Endothelial cell (in vitro differentiated cells): ENCODE results near the gene RPP30. TPM values are rescaled to one million over a fixed set of nuclear protein-coding genes. Genes with fewer than 3 reads are reported as not detected.
"Not testable (repeated sequence)": the region's sequence is repeated elsewhere in the genome, so short reads cannot be mapped to it uniquely, and the experiment has no call there.

Experiments used
- DNase-seq: peaks from one replicate; pipeline ENCODE4 v3.0.0; 2021; ENCODE audit warnings: low spot score
- H3K27ac Mint-ChIP-seq: one replicate; pipeline ENCODE4 v1.8.0; 2021; ENCODE audit warnings: mixed read lengths, inconsistent platforms; ENCODE audit not compliant: unreplicated experiment
- H3K27me3 Mint-ChIP-seq: one replicate; pipeline ENCODE4 v1.8.0; 2021; ENCODE audit warnings: mild to moderate bottlenecking, moderate library complexity, mixed read lengths, inconsistent platforms; ENCODE audit not compliant: unreplicated experiment
- H3K36me3 Mint-ChIP-seq: one replicate; pipeline ENCODE4 v1.8.0; 2021; ENCODE audit warnings: mild to moderate bottlenecking, low read depth, mixed read lengths, inconsistent platforms; ENCODE audit not compliant: unreplicated experiment
- H3K4me1 Mint-ChIP-seq: one replicate; pipeline ENCODE4 v1.8.0; 2021; ENCODE audit warnings: mild to moderate bottlenecking, mixed read lengths, inconsistent platforms; ENCODE audit not compliant: unreplicated experiment
- H3K4me3 Mint-ChIP-seq: one replicate; pipeline ENCODE4 v1.8.0; 2021; ENCODE audit warnings: mild to moderate bottlenecking, mixed read lengths, inconsistent platforms; ENCODE audit not compliant: unreplicated experiment
- H3K9me3 Mint-ChIP-seq: one replicate; pipeline ENCODE4 v1.8.0; 2021; ENCODE audit warnings: mixed read lengths, inconsistent platforms; ENCODE audit not compliant: unreplicated experiment
- CTCF ChIP-seq: fragments of 200-600 bp; sonication (generic); IDR thresholded peaks from one replicate; pipeline ENCODE4 v1.5.0; 2021; ENCODE audit warnings: antibody characterized with exemption; ENCODE audit not compliant: unreplicated experiment
- total RNA-seq: library from RNA; stranded (reverse); fragmentation: NEBNext Ultra II Directional; extraction: Animal tissue kit (Norgen Biotek cat#: 25700); gene quantifications from one replicate; pipeline ENCODE4 v1.2.1, GENCODE V29; 2021; ENCODE audit not compliant: unreplicated experiment

The RPP30 gene
- total RNA-seq, 1 donor from 2014 or later = 53.0 TPM

GRCh38 chr10:90871279-90871765 lies 452 bp upstream of the RPP30 start:
- peak; percentile 38 for TF ChIP-seq CTCF
- peaks cover 16% of the 10 kb centered on the region for H3K4me1 Mint-ChIP-seq
- H3K27me3 Mint-ChIP-seq = peaks cover 1% of the 10 kb centered on the region
- peak overlapping the region; percentile 82 for H3K27ac Mint-ChIP-seq
- peak; percentile 60 for DNase-seq
- peaks cover 11% of the 10 kb centered on the region for H3K36me3 Mint-ChIP-seq
- peaks cover 9% of the 10 kb centered on the region for H3K9me3 Mint-ChIP-seq
- H3K4me3 Mint-ChIP-seq = peak overlapping the region; percentile 92

GRCh38 chr10:90872648-90873020 lies 860 bp downstream of the RPP30 start:
- DNase-seq = no peak
- Mint-ChIP-seq H3K4me1 (peaks cover 16% of the 10 kb centered on the region), H3K36me3 (peaks cover 15% of the 10 kb centered on the region), H3K27ac (peak overlapping the region; percentile 82), H3K9me3 (peaks cover 9% of the 10 kb centered on the region), H3K27me3 (peaks cover 1% of the 10 kb centered on the region), H3K4me3 (peak overlapping the region; percentile 92)
- TF ChIP-seq CTCF = no peak

GRCh38 chr10:90879062-90879461 lies 7.3 kb downstream of the RPP30 start:
- H3K27me3 Mint-ChIP-seq = no peaks in the 10 kb centered on the region
- no peak overlapping the region for H3K27ac Mint-ChIP-seq

GRCh38 chr10:90880059-90880719 lies 8.4 kb downstream of the RPP30 start:
- not testable (repeated sequence) for H3K9me3 Mint-ChIP-seq, H3K27me3 Mint-ChIP-seq, H3K27ac Mint-ChIP-seq, DNase-seq, H3K4me1 Mint-ChIP-seq, H3K4me3 Mint-ChIP-seq
- H3K36me3 Mint-ChIP-seq = peaks cover 18% of the 10 kb centered on the region
- peak; percentile 83 for TF ChIP-seq CTCF

More at GRCh38 chr10:90879062-90879461, 7.3 kb downstream of the RPP30 start:
- TF ChIP-seq CTCF = no peak
- no peak overlapping the region for H3K4me3 Mint-ChIP-seq
- H3K4me1 Mint-ChIP-seq = no peaks in the 10 kb centered on the region
- H3K9me3 Mint-ChIP-seq = no peaks in the 10 kb centered on the region
- DNase-seq = no peak
- peaks cover 20% of the 10 kb centered on the region for H3K36me3 Mint-ChIP-seq

- Mint-ChIP-seq H3K9me3 (no peaks in the 10 kb centered on the region), H3K36me3 (peaks cover 20% of the 10 kb centered on the region), H3K27me3 (no peaks in the 10 kb centered on the region), H3K4me1 (no peaks in the 10 kb centered on the region), H3K27ac (no peak overlapping the region), H3K4me3 (no peak overlapping the region)
- TF ChIP-seq CTCF = no peak
- DNase-seq = no peak
Observed at GRCh38 chr10:90884431-90884830, 12.7 kb downstream of the RPP30 start.
